Cardiac muscle cell (in vitro differentiated cells and primary cell): ENCODE measurements around the gene TEX22. TPM values are rescaled to one million over a fixed set of nuclear protein-coding genes. Genes with fewer than 3 reads are reported as not detected.

Experiments
- DNase-seq, 2 donors: peaks; one replicate each; pipeline versions ENCODE4 v3.0.0 to v3.0.0-alpha.2; 2010 to 2017; ENCODE audit warnings: low read depth in 1 of 2, low spot score in 1 of 2
- H3K27ac ChIP-seq: fragments of 200-600 bp; sonication (generic); 2 replicates; pipeline ENCODE4 v1.5.1; 2016
- H3K27me3 ChIP-seq: fragments of 200-600 bp; sonication (generic); 2 replicates; pipeline ENCODE4 v1.6.0; 2016; ENCODE audit warnings: control low read depth
- H3K36me3 ChIP-seq: fragments of 200-600 bp; sonication (generic); 2 replicates; pipeline ENCODE4 v1.5.1; 2016; ENCODE audit warnings: control low read depth
- H3K4me1 ChIP-seq: fragments of 200-600 bp; sonication (generic); 2 replicates; pipeline ENCODE4 v1.8.1; 2017; ENCODE audit warnings: low read depth, mild to moderate bottlenecking, mixed run types
- H3K4me3 ChIP-seq: fragments of 200-600 bp; sonication (generic); 2 replicates; pipeline ENCODE4 v1.5.1; 2016; ENCODE audit warnings: mild to moderate bottlenecking
- H3K9me3 ChIP-seq: fragments of 200-600 bp; sonication (generic); 2 replicates; pipeline ENCODE4 v1.5.1; 2017; ENCODE audit warnings: low read depth, mild to moderate bottlenecking, control low read depth
- polyA plus RNA-seq: library from polyadenylated mRNA; unstranded; fragments of >200 nt; fragmentation: Nextera tagmentation; extraction: Ambion mirVana; gene quantifications from 2 replicates; pipeline ENCODE4 v1.2.1, GENCODE V29; 2016
- total RNA-seq: library from RNA; depleted of rRNA; stranded (reverse); fragments of >200 nt; gene quantifications from 2 replicates; pipeline ENCODE4 v1.2.3, GENCODE V29; 2016
- TF ChIP-seq, protein P1 (sequence below): IDR thresholded peaks from 2 replicates; pipeline ENCODE4 v1.5.1; 2012; ENCODE audit warnings: low read depth, mild to moderate bottlenecking, low read length

Gene TEX22
- total and polyA plus RNA-seq, 2 experiments from 2014 or later: 3.7 to 4.1 TPM

DNA sequence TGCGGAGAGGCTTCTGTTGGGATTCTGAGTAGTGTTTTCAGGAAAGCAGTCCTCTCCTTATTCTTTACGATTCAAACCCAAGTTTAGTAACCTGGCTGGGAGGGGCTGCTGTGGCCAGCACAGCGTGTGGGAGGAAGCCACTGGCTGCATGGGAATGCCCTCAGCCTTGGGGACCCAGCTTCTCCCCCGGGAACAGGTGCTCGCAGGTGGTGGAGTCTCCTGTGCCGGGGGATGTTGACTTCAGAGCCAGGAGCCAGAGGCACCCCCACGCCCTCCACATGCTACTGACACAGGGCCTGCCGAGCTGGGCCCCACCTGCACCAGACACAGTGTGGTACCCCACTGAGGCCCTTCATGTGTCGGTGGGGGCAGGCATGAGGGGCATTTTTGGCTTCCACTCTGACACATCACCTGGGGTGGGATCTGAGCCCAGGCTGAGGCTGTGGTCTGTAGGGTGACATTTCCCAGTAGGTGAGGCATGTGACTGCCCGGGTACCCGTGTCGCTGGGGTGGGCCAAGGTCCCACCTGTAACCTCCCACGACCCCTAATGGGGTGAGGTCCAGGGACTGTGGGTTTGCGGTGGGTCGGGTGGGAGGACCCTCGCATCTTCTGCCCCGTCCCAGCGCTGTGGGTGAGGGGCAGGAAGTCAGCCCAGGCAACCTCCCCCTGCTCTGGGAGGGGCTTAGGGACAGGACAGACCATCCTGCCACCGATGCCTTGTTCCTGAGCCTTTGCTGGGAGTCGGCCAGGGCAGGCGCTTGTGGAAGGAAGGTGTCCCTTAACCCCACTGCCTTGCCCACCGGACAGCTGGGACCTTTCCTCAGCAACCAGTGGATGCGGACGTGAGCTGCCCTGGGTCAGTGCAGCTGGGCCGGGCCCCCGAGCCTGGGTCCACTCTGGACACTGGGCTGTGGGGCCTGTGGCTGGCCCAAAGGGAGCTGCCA, 47.8 kb downstream of the TEX22 start:
- Histone ChIP-seq H3K36me3 (no peaks in the 10 kb centered on the region), H3K4me3 (no peak overlapping the region), H3K9me3 (no peaks in the 10 kb centered on the region), H3K27me3 (no peaks in the 10 kb centered on the region), H3K4me1 (peaks cover 22% of the 10 kb centered on the region), H3K27ac (peak overlapping the region; percentile 87)
- TF ChIP-seq, protein P1, sequence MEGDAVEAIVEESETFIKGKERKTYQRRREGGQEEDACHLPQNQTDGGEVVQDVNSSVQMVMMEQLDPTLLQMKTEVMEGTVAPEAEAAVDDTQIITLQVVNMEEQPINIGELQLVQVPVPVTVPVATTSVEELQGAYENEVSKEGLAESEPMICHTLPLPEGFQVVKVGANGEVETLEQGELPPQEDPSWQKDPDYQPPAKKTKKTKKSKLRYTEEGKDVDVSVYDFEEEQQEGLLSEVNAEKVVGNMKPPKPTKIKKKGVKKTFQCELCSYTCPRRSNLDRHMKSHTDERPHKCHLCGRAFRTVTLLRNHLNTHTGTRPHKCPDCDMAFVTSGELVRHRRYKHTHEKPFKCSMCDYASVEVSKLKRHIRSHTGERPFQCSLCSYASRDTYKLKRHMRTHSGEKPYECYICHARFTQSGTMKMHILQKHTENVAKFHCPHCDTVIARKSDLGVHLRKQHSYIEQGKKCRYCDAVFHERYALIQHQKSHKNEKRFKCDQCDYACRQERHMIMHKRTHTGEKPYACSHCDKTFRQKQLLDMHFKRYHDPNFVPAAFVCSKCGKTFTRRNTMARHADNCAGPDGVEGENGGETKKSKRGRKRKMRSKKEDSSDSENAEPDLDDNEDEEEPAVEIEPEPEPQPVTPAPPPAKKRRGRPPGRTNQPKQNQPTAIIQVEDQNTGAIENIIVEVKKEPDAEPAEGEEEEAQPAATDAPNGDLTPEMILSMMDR: no peak
- no peak for DNase-seq

DNA sequence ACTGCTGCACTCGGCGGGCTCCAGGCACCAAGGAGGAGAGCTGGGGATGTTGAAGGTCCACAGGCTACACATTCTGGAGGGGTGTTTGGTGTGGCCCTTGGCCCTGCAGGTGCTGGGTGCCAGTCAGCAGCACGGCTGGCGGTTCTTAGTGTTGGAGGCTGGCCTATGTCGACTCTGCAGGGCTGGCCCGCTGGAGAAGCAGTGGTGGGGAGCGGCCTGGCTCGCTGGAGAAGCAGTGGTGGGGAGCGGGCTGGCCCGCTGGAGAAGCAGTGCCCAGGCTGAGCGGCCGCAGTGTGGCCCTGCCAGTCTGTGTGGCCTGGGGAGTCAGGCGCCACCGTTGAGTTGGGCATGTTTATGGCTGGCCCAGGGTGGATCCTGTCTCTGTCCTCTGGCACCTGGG, 48.6 kb downstream of the TEX22 start:
- Histone ChIP-seq H3K4me3 (no peak overlapping the region), H3K27ac (peak overlapping the region; percentile 87), H3K27me3 (no peaks in the 10 kb centered on the region), H3K36me3 (no peaks in the 10 kb centered on the region), H3K4me1 (peaks cover 22% of the 10 kb centered on the region), H3K9me3 (no peaks in the 10 kb centered on the region)
- TF ChIP-seq, protein P1: no peak
- no peak for DNase-seq

DNA sequence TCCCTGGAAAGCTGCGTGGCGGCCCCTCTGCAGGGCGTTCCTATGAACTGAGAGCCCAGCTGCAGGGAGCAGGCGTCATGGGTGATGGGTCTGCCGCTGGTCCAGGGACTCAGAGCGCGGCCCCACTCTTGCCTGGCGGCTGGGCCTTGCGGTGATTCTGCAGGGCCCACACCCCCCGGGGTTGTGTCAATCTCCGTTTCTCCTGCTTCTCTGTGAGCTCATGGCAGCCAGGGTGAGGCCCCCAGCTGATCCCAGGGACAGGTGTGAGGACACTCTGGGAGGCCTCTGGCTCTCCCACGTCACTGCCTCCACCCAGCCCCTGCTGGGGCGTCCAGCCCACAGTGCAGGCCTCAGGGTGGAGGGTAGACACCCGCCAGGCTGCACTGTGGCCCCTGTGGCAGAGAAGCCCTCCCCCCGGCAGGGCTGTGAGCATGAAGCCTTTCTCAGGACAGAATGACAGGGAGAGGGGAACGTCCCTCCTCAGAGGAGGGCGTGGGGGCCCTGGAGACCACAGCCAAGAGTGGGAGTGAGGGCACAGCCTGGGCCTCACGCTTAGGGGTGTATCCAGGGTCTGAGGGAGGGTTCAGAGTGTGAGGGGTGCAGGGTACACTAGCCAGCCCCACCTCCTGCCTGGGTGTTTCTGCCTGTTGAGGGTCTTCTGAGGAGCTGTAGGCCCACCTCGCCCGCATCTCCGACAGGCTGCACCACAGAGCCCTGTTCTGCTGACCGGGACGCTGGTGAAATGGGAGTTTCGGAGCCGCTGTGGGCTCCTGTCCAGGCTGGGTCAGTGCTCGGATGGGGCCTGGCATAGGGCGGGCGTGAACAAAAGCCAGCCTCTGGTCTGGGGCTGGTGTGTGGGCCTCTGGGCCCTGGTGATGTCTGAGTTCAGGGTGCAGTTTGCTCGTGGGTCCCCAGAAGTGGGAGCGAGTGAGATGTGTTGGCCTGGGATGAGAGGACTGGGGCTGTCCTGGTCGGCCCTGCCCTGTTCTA, 49.6 kb downstream of the TEX22 start:
- Histone ChIP-seq H3K4me3 (no peak overlapping the region), H3K36me3 (no peaks in the 10 kb centered on the region), H3K27me3 (no peaks in the 10 kb centered on the region), H3K9me3 (no peaks in the 10 kb centered on the region), H3K27ac (peak overlapping the region; percentile 87), H3K4me1 (peaks cover 22% of the 10 kb centered on the region)
- TF ChIP-seq, protein P1: no peak
- no peak for DNase-seq

DNA sequence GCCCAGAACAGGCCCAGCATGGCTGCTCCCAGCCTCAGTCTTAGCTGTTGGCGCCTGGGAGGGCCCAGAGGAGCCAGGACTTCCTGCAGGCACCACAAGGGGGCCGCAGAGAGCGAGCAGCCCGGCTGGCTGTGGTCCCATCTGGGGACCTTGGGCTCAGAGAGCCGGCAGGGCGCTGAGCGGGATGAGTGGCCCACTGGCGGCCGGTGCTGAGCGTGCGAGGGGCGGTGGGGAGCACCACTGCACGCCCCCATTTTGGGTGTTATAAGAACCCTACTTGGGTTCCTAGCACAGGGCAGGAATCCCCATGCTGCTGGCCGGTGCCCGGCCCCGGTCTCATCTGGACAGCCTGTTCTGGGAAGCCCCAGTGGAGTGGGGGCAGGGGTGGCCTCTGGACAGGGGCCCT, 50.4 kb downstream of the TEX22 start:
- no peaks in the 10 kb centered on the region for H3K27me3 ChIP-seq
- TF ChIP-seq, protein P1: peak; percentile 88
- H3K4me3 ChIP-seq: no peak overlapping the region
- H3K9me3 ChIP-seq: no peaks in the 10 kb centered on the region
- peak; percentile 66 to 73 for DNase-seq
- H3K36me3 ChIP-seq: peaks cover 3% of the 10 kb centered on the region
- H3K27ac ChIP-seq: peak overlapping the region; percentile 87
- peaks cover 22% of the 10 kb centered on the region for H3K4me1 ChIP-seq
